ENCODE results near the gene RPA1. TPM values are rescaled to one million over a fixed set of nuclear protein-coding genes. Genes with fewer than 3 reads are reported as not detected.

RPA1 gene
- total and polyA plus RNA-seq, 2 experiments from 2014 or later = 15.2 to 33.6 TPM

GRCh38 chr17:1942666-1943435, 113.0 kb downstream of the RPA1 start:
- 90% methylated on average over 21 of the region's 21 CpGs for WGBS (ENCODE audit: low lambda C conversion rate, missing lambda C conversion rate)
- H3K9me3 ChIP-seq (ENCODE audit: low read depth) = no peaks in the 10 kb centered on the region
- H3K36me3 ChIP-seq (replicated peaks; ENCODE audit: insufficient read depth, low read depth) = no peaks in the 10 kb centered on the region
- no peak overlapping the region for H3K27ac ChIP-seq
- no peak for TF ChIP-seq EZH2 (IDR thresholded peaks at IDR 0.05; ENCODE audit: borderline replicate concordance)
- TF ChIP-seq CTCF (IDR thresholded peaks at IDR 0.05; ENCODE audit: poor library complexity) = no peak
- no peak for TF ChIP-seq EZH2phosphoT487 (IDR thresholded peaks at IDR 0.05; ENCODE audit: low read depth, severe bottlenecking, unreplicated experiment)
- no peaks in the 10 kb centered on the region for H3K9me2 ChIP-seq (replicated peaks; ENCODE audit: insufficient read depth)
- H3K4me1 ChIP-seq (ENCODE audit: insufficient read depth) = peaks cover 21% of the 10 kb centered on the region
- H3K27me3 ChIP-seq = no peaks in the 10 kb centered on the region
- no peak overlapping the region for H3K4me3 ChIP-seq
- no peak overlapping the region for H3K4me2 ChIP-seq
- no peak overlapping the region for H2AFZ ChIP-seq
- H3K79me2 ChIP-seq = no peaks in the 10 kb centered on the region
- no peak for DNase-seq (ENCODE audit: low spot score)
- H4K20me1 ChIP-seq (ENCODE audit: insufficient read depth, poor library complexity, severe bottlenecking) = no peaks in the 10 kb centered on the region

GRCh38 chr17:1943436-1943831, 113.6 kb downstream of the RPA1 start:
- H3K9me3 ChIP-seq (ENCODE audit: low read depth) = no peaks in the 10 kb centered on the region
- H3K79me2 ChIP-seq = no peaks in the 10 kb centered on the region
- no peaks in the 10 kb centered on the region for H3K27me3 ChIP-seq
- H3K4me2 ChIP-seq = no peak overlapping the region
- H3K36me3 ChIP-seq (replicated peaks; ENCODE audit: insufficient read depth, low read depth) = no peaks in the 10 kb centered on the region
- no peaks in the 10 kb centered on the region for H4K20me1 ChIP-seq (ENCODE audit: insufficient read depth, poor library complexity, severe bottlenecking)
- H3K9me2 ChIP-seq (replicated peaks; ENCODE audit: insufficient read depth) = no peaks in the 10 kb centered on the region
- no peak for DNase-seq (ENCODE audit: low spot score)
- TF ChIP-seq EZH2 (IDR thresholded peaks at IDR 0.05; ENCODE audit: borderline replicate concordance) (no peak), CTCF (IDR thresholded peaks at IDR 0.05; ENCODE audit: poor library complexity) (no peak), EZH2phosphoT487 (IDR thresholded peaks at IDR 0.05; ENCODE audit: low read depth, severe bottlenecking, unreplicated experiment) (no peak)
- no peak overlapping the region for H2AFZ ChIP-seq
- H3K4me3 ChIP-seq = no peak overlapping the region
- H3K27ac ChIP-seq = no peak overlapping the region
- H3K4me1 ChIP-seq (ENCODE audit: insufficient read depth) = peaks cover 25% of the 10 kb centered on the region
- 87% methylated on average over 11 of the region's 11 CpGs for WGBS (ENCODE audit: low lambda C conversion rate, missing lambda C conversion rate)

DNA sequence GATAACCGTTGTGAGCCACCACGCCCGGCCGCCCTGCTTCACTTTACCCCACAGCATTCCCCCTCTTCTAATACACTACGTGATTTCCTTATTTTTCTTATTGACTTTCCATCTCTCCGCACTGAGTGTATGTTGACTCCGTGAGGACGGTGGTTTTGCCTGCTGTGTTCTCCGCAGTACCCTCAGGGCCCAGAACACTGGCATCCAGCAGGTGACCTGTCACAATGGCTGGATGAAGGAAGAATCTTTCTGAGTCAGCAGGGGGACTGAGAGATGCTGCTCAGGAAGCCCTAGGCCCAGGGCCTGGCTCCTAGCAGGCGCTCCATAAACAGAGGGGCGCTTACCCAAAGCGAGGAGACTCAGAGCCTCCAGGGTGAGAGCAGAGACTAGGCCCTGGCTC, 115.8 kb downstream of the RPA1 start:
- TF ChIP-seq CTCF (IDR thresholded peaks at IDR 0.05; ENCODE audit: poor library complexity) (no peak), EZH2 (IDR thresholded peaks at IDR 0.05; ENCODE audit: borderline replicate concordance) (no peak), EZH2phosphoT487 (IDR thresholded peaks at IDR 0.05; ENCODE audit: low read depth, severe bottlenecking, unreplicated experiment) (no peak)
- H3K4me1 ChIP-seq (ENCODE audit: insufficient read depth) = peaks cover 21% of the 10 kb centered on the region
- no peaks in the 10 kb centered on the region for H3K9me3 ChIP-seq (ENCODE audit: low read depth)
- no peaks in the 10 kb centered on the region for H4K20me1 ChIP-seq (ENCODE audit: insufficient read depth, poor library complexity, severe bottlenecking)
- H3K27me3 ChIP-seq = no peaks in the 10 kb centered on the region
- H3K9me2 ChIP-seq (replicated peaks; ENCODE audit: insufficient read depth) = no peaks in the 10 kb centered on the region
- no peak overlapping the region for H3K27ac ChIP-seq
- no peak overlapping the region for H2AFZ ChIP-seq
- 93% methylated on average over 12 of the region's 12 CpGs for WGBS (ENCODE audit: low lambda C conversion rate, missing lambda C conversion rate)
- H3K79me2 ChIP-seq = no peaks in the 10 kb centered on the region
- H3K4me3 ChIP-seq = no peak overlapping the region
- no peaks in the 10 kb centered on the region for H3K36me3 ChIP-seq (replicated peaks; ENCODE audit: insufficient read depth, low read depth)
- no peak overlapping the region for H3K4me2 ChIP-seq
- DNase-seq (ENCODE audit: low spot score) = no peak
